ENCODE measurements around the gene EML6.

Gene EML6

DNA sequence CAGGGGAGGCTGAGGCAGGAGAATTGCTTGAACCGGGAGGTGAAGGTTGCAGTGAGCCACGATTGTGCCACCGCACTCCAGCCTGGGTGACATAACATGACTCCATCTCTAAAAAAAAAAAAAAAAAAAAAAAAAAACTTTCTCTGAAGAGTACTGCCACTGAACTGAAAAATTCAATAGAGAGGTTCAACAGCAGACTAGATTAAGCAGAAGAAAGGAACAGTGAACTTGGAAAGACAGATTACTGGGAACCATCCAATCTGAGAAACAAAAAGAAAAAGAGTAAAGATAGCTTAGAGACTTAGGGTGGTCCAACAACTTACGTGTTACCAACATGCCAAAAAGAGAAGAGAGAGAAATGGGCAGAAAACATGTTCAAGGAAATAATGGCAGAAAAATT, 138.8 kb downstream of the EML6 start:
- no peak overlapping the region for H3K4me3 ChIP-seq (ENCODE audit: control insufficient read depth in 1 of 7, extremely low read depth in 1 of 7, insufficient read depth in 4 of 7, low read depth in 2 of 7, low read length in 6 of 7)
- no CpG with 5 or more reads among the region's 4 CpGs for WGBS (ENCODE audit: insufficient coverage)
- CTCF ChIA-PET, result no interaction called here
- no peak overlapping the region for H3K27ac ChIP-seq (ENCODE audit: insufficient read depth in 1 of 2, low read depth in 1 of 2, low read length in 2 of 2, poor library complexity in 1 of 2, severe bottlenecking in 2 of 2)
- H3K27me3 ChIP-seq (replicated peaks in 2 of 5; ENCODE audit: control insufficient read depth in 4 of 5, insufficient read depth in 5 of 5, low read length in 4 of 5), result no peaks in the 10 kb centered on the region
- H3K36me3 ChIP-seq (ENCODE audit: control insufficient read depth in 4 of 4, insufficient read depth in 4 of 4, low read length in 3 of 4), result no peaks in the 10 kb centered on the region
- peaks cover 0 to 7% (median 0%) of the 10 kb centered on the region in 4 experiments for H3K4me1 ChIP-seq (ENCODE audit: control extremely low read depth in 1 of 4, control insufficient read depth in 4 of 4, insufficient read depth in 4 of 4, low read length in 3 of 4)
- POLR2A ChIA-PET, result no interaction called here
- no peaks in the 10 kb centered on the region for H3K9me3 ChIP-seq (ENCODE audit: control extremely low read depth in 1 of 5, control insufficient read depth in 4 of 5, insufficient read depth in 2 of 5, low read depth in 1 of 5, low read length in 4 of 5)
- no peak for DNase-seq

DNA sequence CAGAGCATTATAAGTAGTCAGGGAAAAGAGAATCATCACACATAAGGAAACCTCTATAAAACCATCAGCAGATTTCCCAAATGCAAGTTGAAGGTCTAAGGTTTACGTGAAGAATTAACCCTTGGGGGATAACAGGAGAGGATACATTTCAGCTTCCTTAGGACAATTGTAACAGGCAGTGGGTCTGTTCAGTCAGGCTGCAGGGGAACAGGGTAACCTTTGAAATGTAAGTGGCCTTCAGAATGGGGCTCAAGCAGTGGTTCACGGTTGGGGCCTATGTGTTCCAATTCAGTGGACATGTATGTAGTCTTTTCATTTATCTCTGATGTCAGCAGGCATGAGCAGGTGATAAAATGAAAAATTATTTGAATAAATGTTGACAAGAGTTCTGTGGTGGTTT, 139.3 kb downstream of the EML6 start:
- 100% methylated on average over 2 of the region's 2 CpGs for WGBS (ENCODE audit: insufficient coverage)
- Histone ChIP-seq H3K9me3 (ENCODE audit: control extremely low read depth in 1 of 5, control insufficient read depth in 4 of 5, insufficient read depth in 2 of 5, low read depth in 1 of 5, low read length in 4 of 5) (no peaks in the 10 kb centered on the region), H3K36me3 (ENCODE audit: control insufficient read depth in 4 of 4, insufficient read depth in 4 of 4, low read length in 3 of 4) (no peaks in the 10 kb centered on the region), H3K27ac (ENCODE audit: insufficient read depth in 1 of 2, low read depth in 1 of 2, low read length in 2 of 2, poor library complexity in 1 of 2, severe bottlenecking in 2 of 2) (no peak overlapping the region), H3K4me3 (ENCODE audit: control insufficient read depth in 1 of 7, extremely low read depth in 1 of 7, insufficient read depth in 4 of 7, low read depth in 2 of 7, low read length in 6 of 7) (no peak overlapping the region), H3K4me1 (ENCODE audit: control extremely low read depth in 1 of 4, control insufficient read depth in 4 of 4, insufficient read depth in 4 of 4, low read length in 3 of 4) (peaks cover 0 to 9% (median 0%) of the 10 kb centered on the region in 4 experiments), H3K27me3 (replicated peaks in 2 of 5; ENCODE audit: control insufficient read depth in 4 of 5, insufficient read depth in 5 of 5, low read length in 4 of 5) (no peaks in the 10 kb centered on the region)
- CTCF ChIA-PET, result interaction anchor here (1.6 kb wide), 1 partner anchor 18 kb away, joined by 4 read pairs; no protein-coding TSS in a partner anchor
- no peak for DNase-seq
- POLR2A ChIA-PET, result no interaction called here

DNA sequence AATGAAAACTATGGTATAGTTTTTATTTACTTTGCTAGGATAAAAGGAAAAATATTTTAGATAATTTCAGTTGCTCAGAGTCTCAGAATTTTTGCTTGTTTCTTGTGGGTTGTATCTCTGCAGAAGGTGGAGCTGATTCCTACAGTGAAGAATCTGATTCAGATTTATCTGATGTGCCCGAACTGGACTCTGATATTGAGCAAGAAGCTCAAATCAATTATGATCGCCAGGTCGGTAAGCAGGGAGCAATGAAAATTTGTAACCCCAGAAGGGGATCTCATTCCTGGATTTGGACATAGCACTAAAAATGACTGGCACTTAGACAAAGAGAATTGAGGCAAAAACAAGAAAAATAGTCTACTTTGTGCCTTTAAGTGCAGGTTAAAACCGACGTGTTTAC, 140.2 kb downstream of the EML6 start:
- no peaks in the 10 kb centered on the region for H3K27me3 ChIP-seq (replicated peaks in 2 of 5; ENCODE audit: control insufficient read depth in 4 of 5, insufficient read depth in 5 of 5, low read length in 4 of 5)
- no peak overlapping the region for H3K27ac ChIP-seq (ENCODE audit: insufficient read depth in 1 of 2, low read depth in 1 of 2, low read length in 2 of 2, poor library complexity in 1 of 2, severe bottlenecking in 2 of 2)
- H3K4me1 ChIP-seq (ENCODE audit: control extremely low read depth in 1 of 4, control insufficient read depth in 4 of 4, insufficient read depth in 4 of 4, low read length in 3 of 4), result peaks cover 0 to 9% (median 0%) of the 10 kb centered on the region in 4 experiments
- no peaks in the 10 kb centered on the region for H3K9me3 ChIP-seq (ENCODE audit: control extremely low read depth in 1 of 5, control insufficient read depth in 4 of 5, insufficient read depth in 2 of 5, low read depth in 1 of 5, low read length in 4 of 5)
- ChIA-PET POLR2A (no interaction called here), CTCF (interaction anchor here (1.6 kb wide), 1 partner anchor 17 kb away, joined by 4 read pairs; no protein-coding TSS in a partner anchor)
- 100% methylated on average over 3 of the region's 5 CpGs for WGBS (ENCODE audit: insufficient coverage)
- H3K36me3 ChIP-seq (ENCODE audit: control insufficient read depth in 4 of 4, insufficient read depth in 4 of 4, low read length in 3 of 4), result no peaks in the 10 kb centered on the region
- H3K4me3 ChIP-seq (ENCODE audit: control insufficient read depth in 1 of 7, extremely low read depth in 1 of 7, insufficient read depth in 4 of 7, low read depth in 2 of 7, low read length in 6 of 7), result no peak overlapping the region
- DNase-seq, result no peak

DNA sequence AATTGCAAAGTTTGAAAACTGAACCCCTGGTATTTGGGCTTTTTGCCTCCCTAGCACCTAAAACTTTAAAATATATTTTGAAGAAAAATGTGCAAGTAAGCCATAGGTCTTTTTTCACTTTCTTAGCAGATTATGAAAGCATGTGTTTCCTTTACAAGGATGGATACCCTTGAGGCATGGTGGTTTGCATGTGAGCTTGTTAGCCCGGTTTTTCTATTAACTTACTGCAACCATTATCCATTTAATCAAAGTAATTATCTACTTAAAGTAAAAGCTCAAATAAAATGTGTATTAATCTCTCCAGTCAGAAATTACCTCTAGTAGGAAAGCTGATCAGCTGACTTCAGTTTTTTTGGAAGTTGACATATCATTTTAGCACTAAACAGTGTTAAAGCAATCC, 140.6 kb downstream of the EML6 start:
- POLR2A ChIA-PET, result no interaction called here
- H3K27ac ChIP-seq (ENCODE audit: insufficient read depth in 1 of 2, low read depth in 1 of 2, low read length in 2 of 2, poor library complexity in 1 of 2, severe bottlenecking in 2 of 2), result no peak overlapping the region
- H3K27me3 ChIP-seq (replicated peaks in 2 of 5; ENCODE audit: control insufficient read depth in 4 of 5, insufficient read depth in 5 of 5, low read length in 4 of 5), result no peaks in the 10 kb centered on the region
- no peak for DNase-seq
- WGBS (ENCODE audit: insufficient coverage), result no CpG with 5 or more reads among the region's 1 CpG
- CTCF ChIA-PET, result interaction anchor here (1.6 kb wide), 1 partner anchor 16 kb away, joined by 4 read pairs; no protein-coding TSS in a partner anchor
- no peaks in the 10 kb centered on the region for H3K36me3 ChIP-seq (ENCODE audit: control insufficient read depth in 4 of 4, insufficient read depth in 4 of 4, low read length in 3 of 4)
- no peaks in the 10 kb centered on the region for H3K9me3 ChIP-seq (ENCODE audit: control extremely low read depth in 1 of 5, control insufficient read depth in 4 of 5, insufficient read depth in 2 of 5, low read depth in 1 of 5, low read length in 4 of 5)
- H3K4me1 ChIP-seq (ENCODE audit: control extremely low read depth in 1 of 4, control insufficient read depth in 4 of 4, insufficient read depth in 4 of 4, low read length in 3 of 4), result peaks cover 0 to 9% (median 0%) of the 10 kb centered on the region in 4 experiments
- no peak overlapping the region for H3K4me3 ChIP-seq (ENCODE audit: control insufficient read depth in 1 of 7, extremely low read depth in 1 of 7, insufficient read depth in 4 of 7, low read depth in 2 of 7, low read length in 6 of 7)

DNA sequence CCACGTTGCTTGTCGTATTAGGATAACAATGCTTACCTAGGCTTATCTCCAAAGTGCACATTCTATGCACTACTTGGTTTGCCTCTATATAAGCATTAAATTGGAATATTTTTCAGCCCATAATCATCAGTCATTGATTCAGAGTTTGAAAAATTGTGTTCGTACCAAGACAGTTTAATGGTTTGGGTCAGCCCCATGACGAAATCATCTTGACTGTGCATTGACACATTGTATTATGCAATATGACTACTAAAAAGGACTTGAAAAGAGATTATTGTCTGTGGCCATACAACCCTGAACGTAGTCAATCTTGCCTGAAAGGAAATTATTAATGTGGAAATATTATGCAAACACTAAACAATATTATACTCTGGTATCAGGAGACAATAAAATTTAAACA, 141.3 kb downstream of the EML6 start:
- WGBS (ENCODE audit: insufficient coverage), result 100% methylated on average over 2 of the region's 5 CpGs
- POLR2A ChIA-PET, result no interaction called here
- no peak overlapping the region for H3K4me3 ChIP-seq (ENCODE audit: control insufficient read depth in 1 of 7, extremely low read depth in 1 of 7, insufficient read depth in 4 of 7, low read depth in 2 of 7, low read length in 6 of 7)
- peaks cover 0 to 9% (median 0%) of the 10 kb centered on the region in 4 experiments for H3K4me1 ChIP-seq (ENCODE audit: control extremely low read depth in 1 of 4, control insufficient read depth in 4 of 4, insufficient read depth in 4 of 4, low read length in 3 of 4)
- H3K27me3 ChIP-seq (replicated peaks in 2 of 5; ENCODE audit: control insufficient read depth in 4 of 5, insufficient read depth in 5 of 5, low read length in 4 of 5), result no peaks in the 10 kb centered on the region
- CTCF ChIA-PET, result no interaction called here
- H3K27ac ChIP-seq (ENCODE audit: insufficient read depth in 1 of 2, low read depth in 1 of 2, low read length in 2 of 2, poor library complexity in 1 of 2, severe bottlenecking in 2 of 2), result no peak overlapping the region
- no peak for DNase-seq
- H3K36me3 ChIP-seq (ENCODE audit: control insufficient read depth in 4 of 4, insufficient read depth in 4 of 4, low read length in 3 of 4), result no peaks in the 10 kb centered on the region
- H3K9me3 ChIP-seq (ENCODE audit: control extremely low read depth in 1 of 5, control insufficient read depth in 4 of 5, insufficient read depth in 2 of 5, low read depth in 1 of 5, low read length in 4 of 5), result no peaks in the 10 kb centered on the region

DNA sequence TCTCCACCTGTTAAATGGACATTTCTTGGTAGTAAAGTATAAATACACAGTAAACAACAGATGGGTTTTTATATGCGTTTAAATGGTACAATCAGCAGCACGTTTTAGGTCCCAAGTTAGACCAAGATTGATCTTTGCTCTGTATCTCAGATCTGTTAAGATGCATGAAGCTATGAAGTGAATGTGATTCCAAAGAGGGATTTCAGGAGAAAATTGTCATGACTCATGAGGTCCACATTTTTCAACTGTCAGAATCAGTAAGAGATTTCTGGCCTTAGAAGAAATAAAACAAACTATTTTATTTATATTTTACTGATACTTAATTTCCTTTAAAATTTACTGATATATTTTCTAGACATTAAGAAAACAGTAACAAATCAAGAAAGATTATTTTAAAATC, 142.7 kb downstream of the EML6 start:
- ChIA-PET POLR2A (no interaction called here), CTCF (no interaction called here)
- H3K27ac ChIP-seq (ENCODE audit: insufficient read depth in 1 of 2, low read depth in 1 of 2, low read length in 2 of 2, poor library complexity in 1 of 2, severe bottlenecking in 2 of 2), result no peak overlapping the region
- peaks cover 0 to 9% (median 0%) of the 10 kb centered on the region in 4 experiments for H3K4me1 ChIP-seq (ENCODE audit: control extremely low read depth in 1 of 4, control insufficient read depth in 4 of 4, insufficient read depth in 4 of 4, low read length in 3 of 4)
- no peaks in the 10 kb centered on the region for H3K27me3 ChIP-seq (replicated peaks in 2 of 5; ENCODE audit: control insufficient read depth in 4 of 5, insufficient read depth in 5 of 5, low read length in 4 of 5)
- DNase-seq, result no peak
- no peak overlapping the region for H3K4me3 ChIP-seq (ENCODE audit: control insufficient read depth in 1 of 7, extremely low read depth in 1 of 7, insufficient read depth in 4 of 7, low read depth in 2 of 7, low read length in 6 of 7)
- no peaks in the 10 kb centered on the region for H3K36me3 ChIP-seq (ENCODE audit: control insufficient read depth in 4 of 4, insufficient read depth in 4 of 4, low read length in 3 of 4)
- no peaks in the 10 kb centered on the region for H3K9me3 ChIP-seq (ENCODE audit: control extremely low read depth in 1 of 5, control insufficient read depth in 4 of 5, insufficient read depth in 2 of 5, low read depth in 1 of 5, low read length in 4 of 5)
- 100% methylated on average over 1 of the region's 2 CpGs for WGBS (ENCODE audit: insufficient coverage)

DNA sequence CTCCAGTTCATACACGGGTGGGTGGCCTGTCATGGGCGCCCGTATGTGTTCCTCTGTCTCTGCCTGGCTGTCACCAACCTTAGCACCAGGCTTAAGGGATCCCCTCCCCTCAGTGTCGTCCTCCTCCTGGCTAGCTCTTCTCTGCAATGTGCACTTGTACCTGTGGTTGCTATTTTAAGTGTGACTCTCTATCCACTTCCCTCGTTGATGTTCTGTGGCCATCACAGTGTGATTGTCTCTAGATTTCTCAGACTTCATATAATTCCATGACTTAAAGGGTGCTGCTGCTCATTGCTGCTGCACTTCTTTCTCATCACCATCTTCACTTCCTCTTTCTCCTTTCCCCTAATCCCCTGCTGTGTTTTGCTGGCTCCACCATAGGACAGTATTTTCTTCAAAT, 143.4 kb downstream of the EML6 start:
- Histone ChIP-seq H3K4me3 (ENCODE audit: control insufficient read depth in 1 of 7, extremely low read depth in 1 of 7, insufficient read depth in 4 of 7, low read depth in 2 of 7, low read length in 6 of 7) (no peak overlapping the region), H3K27ac (ENCODE audit: insufficient read depth in 1 of 2, low read depth in 1 of 2, low read length in 2 of 2, poor library complexity in 1 of 2, severe bottlenecking in 2 of 2) (no peak overlapping the region), H3K36me3 (ENCODE audit: control insufficient read depth in 4 of 4, insufficient read depth in 4 of 4, low read length in 3 of 4) (no peaks in the 10 kb centered on the region), H3K27me3 (replicated peaks in 2 of 5; ENCODE audit: control insufficient read depth in 4 of 5, insufficient read depth in 5 of 5, low read length in 4 of 5) (no peaks in the 10 kb centered on the region), H3K4me1 (ENCODE audit: control extremely low read depth in 1 of 4, control insufficient read depth in 4 of 4, insufficient read depth in 4 of 4, low read length in 3 of 4) (peaks cover 0 to 9% (median 0%) of the 10 kb centered on the region in 4 experiments), H3K9me3 (ENCODE audit: control extremely low read depth in 1 of 5, control insufficient read depth in 4 of 5, insufficient read depth in 2 of 5, low read depth in 1 of 5, low read length in 4 of 5) (no peaks in the 10 kb centered on the region)
- 85% methylated on average over 3 of the region's 5 CpGs for WGBS (ENCODE audit: insufficient coverage)
- CTCF ChIA-PET, result no interaction called here
- peak in 2 of 3 donors; percentile 29 to 38 for DNase-seq
- POLR2A ChIA-PET, result no interaction called here
